RKO (cell line): ENCODE data around the gene WDR31.
"Not testable (repeated sequence)": the region's sequence is repeated elsewhere in the genome, so short reads cannot be mapped to it uniquely, and the experiment has no call there.

ENCODE experiments used
- DNase-seq: peaks from one replicate; pipeline ENCODE4 v3.0.0-alpha.2; 2016; ENCODE audit warnings: low spot score

The WDR31 gene

DNA sequence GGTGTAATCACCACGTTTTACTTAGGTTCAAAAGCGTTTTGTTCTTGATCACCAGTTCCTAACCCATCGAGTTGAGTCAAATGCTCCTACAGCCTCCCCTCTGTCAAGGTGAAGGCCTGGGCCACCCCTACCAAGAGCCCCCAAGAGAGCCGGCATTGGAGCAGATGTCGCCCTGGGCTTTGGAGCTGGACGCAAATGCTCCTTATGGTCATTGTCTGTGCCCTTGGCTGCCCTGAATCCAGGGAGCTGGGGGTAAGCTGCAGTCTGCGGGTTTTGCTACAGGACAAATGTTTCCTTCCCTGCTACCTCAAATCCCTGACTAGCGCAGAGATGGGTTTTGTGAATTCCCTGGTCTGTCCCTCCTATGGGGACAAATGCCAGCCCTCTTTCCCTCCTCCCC is 41.8 kb downstream of the WDR31 start:
- no peak for DNase-seq

DNA sequence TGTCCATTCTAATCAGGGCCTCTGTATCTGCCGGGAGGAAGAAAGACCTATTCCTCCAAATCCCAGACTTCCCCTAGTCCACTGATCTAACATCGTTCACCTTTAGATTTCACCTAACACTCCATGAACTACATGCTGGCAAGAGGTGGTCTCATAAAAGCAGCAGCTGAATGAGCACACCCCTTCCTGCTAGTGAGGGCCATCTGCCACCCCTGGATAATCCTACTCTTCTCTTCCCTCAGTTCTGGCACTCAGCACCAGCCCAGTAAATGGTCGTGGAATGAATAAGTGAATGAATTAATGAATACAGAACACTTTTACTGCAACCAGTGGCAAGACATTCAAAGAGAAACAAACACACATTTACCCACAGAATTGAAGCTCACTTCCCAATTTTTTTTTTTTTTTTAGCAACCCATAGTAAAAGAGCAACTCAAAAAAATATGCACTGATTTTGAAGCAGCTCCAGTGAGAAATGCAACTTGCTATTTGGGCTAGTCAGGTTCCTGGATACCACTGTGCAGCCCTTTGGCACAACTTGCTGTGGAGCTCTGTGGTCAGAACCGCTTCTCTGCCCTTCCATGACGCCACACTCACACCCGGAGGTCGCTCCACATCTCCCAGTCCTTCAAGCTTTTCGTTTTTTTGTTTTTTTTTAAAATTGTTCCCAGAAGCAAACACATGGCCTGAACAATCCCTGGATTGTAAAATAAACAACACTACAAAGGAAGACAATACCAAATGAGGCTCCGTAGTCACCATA is 43.1 kb downstream of the WDR31 start:
- no peak for DNase-seq

DNA sequence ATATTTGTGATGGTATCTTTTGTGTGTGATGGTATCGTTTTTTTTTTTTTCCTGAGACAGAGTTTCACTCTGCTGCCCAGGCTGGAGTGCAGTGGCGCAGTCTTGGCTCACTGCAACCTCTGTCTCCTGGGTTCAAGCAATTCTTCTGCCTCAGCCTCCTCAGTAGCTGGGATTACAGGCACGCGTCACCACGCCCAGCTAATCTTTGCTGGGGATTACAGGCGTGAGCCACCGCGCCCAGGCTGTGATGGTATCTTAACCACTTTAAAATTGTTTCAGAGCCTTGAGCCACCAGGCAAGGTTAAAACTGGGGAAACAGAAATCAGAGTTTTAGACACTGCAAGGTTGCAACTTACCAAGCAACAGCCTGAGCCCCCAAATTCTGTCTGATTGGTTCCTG is 43.8 kb downstream of the WDR31 start:
- DNase-seq = not testable (repeated sequence)

DNA sequence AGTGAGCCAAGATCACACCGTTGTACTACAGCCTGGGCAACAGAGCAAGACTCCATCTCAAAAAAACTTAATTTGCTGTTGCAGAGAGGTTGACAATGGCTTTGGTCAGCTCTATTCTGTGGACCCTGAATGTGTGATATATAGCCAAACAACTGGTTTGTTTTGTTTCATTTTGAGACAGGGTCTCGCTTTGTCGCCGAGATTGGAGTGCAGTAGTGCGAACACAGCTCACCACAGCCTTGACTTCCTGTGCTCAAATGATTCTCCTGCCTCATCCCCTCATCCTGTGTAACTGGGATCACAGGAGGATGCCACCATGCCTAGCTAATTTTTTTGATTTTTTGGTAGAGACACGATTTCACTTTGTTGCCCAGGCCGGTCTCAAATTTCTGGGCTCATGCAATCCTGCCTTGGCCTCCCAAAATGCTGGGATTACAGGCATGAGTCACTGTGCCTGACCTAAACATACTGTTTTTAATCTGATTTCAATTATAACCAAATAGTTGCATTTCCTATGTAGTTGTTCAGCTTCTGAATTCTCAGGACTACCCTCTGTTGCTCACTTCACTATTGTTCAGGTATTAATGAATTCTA is 46.7 kb downstream of the WDR31 start:
- DNase-seq = no peak

DNA sequence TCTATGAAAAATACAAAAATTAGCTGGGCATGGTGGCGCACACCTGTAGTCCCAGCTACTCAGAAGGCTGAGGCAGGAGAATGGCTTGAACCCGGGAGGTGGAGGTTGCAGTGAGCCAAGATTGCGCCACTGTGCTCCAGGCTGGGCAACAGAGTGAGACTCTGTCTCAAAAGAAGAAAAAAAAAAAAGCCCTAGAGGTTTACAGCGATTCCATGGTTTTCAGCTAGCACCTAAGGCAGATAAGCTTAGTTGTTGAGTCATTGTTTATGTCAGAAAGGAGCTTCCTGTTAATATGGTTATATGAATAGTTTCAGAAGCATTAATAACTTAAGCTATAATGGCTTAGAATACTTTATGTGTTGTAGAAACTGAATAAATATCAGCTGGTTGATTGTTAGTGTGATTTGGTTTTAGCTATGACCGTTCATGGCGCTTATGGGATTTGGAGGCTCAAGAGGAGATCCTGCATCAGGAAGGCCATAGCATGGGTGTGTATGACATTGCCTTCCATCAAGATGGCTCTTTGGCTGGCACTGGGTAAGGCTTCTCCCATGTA is 49.9 kb downstream of the WDR31 start:
- DNase-seq = no peak

DNA sequence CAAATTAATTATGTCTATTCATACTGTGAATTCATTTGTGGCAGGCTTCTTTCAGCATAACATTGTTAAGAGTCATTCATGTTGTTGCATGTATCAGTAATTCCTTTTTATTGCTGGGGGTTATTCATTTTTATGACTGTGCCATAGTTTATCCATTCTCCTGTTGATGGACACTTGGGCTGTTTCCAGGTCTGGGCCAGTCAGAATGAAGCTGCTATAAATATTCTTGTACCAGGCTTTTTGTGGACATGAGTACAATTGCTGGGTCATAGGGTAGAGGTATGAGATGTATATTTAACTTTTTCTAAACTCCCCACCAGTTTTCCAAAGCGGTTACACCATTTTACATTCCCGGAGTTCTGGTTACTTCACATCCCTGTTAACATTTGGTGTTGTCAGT is 51.0 kb downstream of the WDR31 start:
- peak; percentile 34 for DNase-seq

DNA sequence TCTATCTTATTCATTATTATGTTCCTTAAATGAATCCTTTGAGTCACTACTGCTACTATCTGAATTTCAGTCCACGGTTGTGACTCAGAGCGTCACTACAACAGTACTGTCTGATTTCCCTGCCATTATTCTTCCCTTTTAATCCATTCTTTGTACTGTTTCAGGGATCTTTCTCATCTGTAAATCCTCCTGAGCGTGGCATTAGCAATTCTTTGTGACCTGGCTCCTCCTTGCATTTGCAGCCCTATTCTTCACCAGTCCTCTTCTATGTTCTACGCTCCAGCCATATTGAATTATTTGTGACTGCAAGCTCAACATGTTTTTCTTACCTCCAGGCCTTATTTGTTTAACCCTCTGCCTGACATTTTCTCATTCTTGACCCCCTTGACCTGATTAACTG is 58.7 kb downstream of the WDR31 start:
- no peak for DNase-seq

DNA sequence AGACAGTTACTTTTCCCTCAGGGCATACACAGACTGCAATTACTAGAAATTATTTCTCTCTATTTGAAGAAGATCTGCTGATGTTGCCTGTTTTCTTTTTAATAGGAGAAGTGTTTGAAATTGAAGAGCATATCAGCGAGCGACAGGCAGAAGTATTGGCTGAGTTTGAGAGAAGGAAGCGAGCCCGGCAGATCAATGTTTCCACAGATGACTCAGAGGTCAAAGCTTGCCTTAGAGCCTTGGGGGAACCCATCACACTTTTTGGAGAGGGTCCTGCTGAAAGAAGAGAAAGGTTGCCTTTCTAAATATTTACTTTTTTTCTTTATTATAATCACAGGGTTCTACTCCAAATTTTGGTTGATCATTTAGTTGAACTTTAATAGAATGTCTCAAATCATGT is 61.2 kb downstream of the WDR31 start:
- no peak for DNase-seq

DNA sequence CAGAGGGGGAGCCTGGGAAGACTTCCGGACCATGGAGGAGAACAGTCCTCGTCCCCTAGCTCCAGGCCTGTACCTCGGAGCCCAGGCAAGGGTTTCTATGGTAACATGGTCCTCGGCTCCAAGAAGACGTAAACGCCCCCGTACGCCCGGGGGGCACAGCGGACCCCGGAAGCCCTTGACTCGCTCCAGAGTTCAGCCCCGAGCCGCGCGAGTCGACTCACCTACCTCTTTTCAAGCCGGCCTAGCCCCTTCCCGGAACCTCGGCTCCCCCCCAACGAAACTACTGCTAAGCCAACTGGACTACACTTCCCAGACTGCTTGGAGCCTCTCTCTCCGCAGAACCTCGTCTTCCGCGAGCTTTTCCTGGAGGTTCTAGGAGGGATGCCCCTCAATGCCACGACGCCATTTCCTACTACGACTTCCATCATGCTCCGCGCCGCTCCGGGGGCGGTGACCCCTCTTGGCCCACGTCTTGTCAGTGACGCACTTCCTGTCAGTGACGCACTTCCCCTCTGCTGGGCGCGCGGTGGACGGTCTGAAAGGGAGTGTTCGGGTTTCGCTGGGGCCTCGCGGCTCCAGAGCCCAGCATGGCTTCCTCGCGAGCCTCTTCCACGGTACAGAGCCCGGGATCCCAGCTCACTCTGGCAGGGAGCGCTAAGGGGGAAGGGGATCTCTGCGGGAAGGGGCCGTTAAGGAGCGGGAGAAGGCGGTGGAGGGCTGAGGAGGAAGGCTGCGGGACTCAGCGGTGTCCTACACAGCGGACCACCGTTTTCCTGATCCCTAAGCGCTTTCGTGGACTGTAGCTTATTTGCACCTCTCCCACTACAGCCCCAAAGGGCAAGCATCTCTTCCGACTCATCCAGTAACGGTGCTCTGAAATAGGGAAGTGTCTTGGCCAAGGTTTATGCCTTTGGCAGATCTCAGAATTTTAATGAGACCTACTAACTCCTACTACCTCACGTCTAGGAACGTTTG is 64.6 kb downstream of the WDR31 start, which contains the start of the genes CDC26 and PRPF4:
CDC26 (minus strand) TSS at position 416 of the 975 bp plus-strand sequence. CDS start 3,065 bp downstream, outside the sequence.
PRPF4 (plus strand) TSS at position 502 of the 975 bp plus-strand sequence; CDS start at position 588, 86 bp downstream.
- peak; percentile 100 for DNase-seq

DNA sequence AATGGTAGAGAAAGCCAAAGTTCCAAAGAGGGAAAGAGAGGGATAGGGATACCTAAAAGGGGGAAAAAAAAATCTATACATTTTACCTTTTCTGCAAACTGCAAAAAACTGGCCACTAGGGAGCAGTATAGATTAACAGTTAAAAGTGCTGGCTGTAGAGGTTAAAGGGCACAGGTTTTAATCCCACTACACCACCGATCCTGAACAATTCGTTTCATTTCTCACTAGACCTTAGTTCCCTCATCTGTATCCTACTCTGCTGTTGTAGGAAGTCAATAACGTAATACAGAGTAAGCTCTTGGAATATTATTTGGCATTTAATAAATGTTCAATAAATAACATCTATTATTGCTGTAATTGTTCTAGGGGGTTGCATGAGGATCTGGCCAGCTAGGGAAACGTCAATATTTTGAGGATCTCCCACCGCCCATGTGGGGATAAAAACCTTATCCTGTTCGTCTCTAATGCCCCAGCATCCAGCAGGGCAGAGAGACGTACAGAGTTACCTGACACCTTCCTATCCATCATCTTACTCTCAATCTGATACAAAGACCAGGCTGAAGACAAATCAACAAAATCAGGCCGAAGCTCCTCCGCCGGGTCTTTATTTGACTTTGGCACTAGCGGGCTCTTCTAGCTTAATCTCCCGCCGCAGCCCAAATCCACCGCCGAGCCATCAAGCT is 65.5 kb downstream of the WDR31 start:
- DNase-seq = peak; percentile 84

DNA sequence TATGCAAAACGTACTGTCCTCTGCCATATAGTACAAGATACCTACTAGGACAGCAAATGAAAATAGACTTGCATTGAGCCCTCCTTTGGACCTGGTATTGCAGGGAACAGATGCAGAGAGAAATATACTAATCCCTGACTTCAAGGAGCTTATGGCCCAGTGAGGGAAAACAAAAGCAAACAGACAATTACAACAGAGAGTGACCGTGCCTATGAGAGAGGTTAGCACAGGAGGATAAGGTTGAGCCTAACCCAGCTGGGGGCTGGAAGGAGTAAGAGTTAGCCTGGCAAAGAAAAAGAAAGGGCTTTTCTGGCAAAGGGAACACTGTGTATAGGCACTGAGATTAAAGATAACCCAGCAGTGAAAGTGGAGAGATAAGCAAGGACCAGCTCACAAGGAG is 70.2 kb downstream of the WDR31 start:
- no peak for DNase-seq

DNA sequence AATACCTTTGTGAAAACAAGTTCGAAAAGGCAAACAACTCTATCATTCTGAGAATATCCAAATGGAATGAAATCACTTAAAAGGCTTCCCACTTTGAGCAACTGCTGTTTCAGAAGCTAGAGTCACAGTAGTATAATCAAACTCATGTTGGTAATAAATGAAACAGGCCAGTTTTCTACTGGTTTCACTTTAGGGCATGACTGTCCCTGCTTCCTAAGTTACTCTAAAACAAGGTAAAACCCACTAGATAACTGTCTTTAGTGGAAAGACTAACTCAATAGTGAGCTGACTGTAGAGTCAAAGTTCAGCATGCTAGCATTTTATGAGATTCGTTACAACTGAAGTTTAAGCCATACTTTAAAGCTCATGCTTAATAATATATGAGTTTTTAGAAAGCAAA is 70.7 kb downstream of the WDR31 start:
- no peak for DNase-seq

DNA sequence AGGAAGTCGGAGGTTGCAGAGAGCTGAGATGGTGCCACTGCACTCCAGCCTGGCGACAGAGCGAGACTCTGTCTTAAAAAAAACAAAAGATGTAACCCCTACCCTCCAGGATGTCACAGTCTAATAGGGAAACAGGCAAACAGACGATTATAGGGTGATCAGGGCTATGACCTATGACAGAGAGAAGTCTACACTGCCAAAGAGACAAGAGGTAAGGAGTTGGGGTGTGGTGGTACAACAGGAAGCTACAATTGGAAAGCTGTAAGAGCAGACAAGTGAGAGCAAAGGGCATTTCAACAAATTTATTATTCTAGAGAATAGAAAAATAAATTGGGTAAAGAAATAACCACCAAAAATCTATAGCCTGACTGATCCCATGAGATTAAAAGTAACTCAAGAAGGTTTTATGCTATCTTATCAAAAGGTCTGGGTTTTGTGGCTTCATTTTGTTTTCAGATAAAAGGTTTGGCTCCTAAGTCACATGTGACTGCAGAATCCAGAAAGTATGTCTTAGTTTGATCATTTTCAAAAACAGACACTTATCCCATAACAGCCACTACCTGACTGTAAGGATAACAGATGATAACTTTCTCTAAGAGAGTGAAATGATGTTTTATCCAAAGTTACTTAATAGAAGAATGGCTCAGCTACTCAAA is 72.0 kb downstream of the WDR31 start:
- no peak for DNase-seq

DNA sequence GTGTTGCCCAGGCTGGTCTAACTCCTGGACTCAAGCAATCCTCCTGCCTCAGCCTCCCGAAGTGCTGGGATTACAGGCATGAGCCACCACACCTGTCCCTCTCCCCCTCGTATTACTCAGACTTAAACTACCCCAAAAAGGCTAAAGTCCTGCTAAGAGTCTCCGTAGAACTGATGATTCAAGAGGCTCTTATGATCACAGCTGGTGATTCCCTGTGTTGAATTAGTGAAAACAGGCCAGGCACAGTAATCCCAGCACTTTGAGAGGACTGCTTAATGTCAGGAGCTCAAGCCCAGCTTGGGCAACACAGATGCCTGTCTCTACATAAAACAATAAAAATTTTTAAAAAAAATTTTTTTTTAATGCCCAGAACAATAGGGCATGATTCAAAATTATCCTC is 73.9 kb downstream of the WDR31 start:
- peak; percentile 34 for DNase-seq
